ES-I3 (cell line): Measurements from ENCODE around the gene LYZL2.
A peak's percentile ranks its signal among the peaks of the same experiment; 100 is the strongest.
"Not testable (repeated sequence)": the region's sequence is repeated elsewhere in the genome, so short reads cannot be mapped to it uniquely, and the experiment has no call there.

Experiments used
- H3K36me3 ChIP-seq: 2 replicates; pipeline ENCODE4 v1.6.1; 2013; ENCODE audit warnings: mild to moderate bottlenecking, low read length, control low read depth, moderate library complexity; ENCODE audit not compliant: insufficient read depth
- H3K4me1 ChIP-seq: 2 replicates; pipeline ENCODE4 v1.6.1; 2013; ENCODE audit warnings: mild to moderate bottlenecking, control low read depth, low read length; ENCODE audit not compliant: insufficient read depth
- H3K9ac ChIP-seq: 2 replicates; pipeline ENCODE4 v1.6.1; 2013; ENCODE audit warnings: low read depth, mild to moderate bottlenecking, low read length, moderate library complexity
- H3K9me3 ChIP-seq: 2 replicates; pipeline ENCODE4 v1.6.1; 2013; ENCODE audit warnings: mild to moderate bottlenecking, low read length, moderate library complexity; ENCODE audit not compliant: control insufficient read depth, insufficient read depth

Gene LYZL2

DNA sequence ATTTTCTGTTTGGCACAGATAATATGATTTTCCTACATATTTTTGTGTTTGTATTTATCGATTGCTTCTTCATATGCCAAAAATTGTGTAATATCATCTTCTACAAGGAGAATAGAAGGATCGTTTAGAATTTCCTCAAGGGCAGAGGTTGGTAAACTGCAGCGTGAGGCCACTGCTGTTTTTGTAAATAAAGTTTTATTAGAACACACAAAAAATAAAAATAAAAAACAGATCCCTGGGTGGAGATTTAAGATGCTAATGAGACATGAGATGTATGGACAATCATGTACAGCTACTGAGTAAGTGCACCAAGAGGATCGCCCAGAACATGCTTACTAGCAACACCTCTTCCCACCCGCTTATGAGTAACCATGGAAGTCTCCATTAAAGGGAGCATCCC is 9.6 kb downstream of the LYZL2 start:
- Histone ChIP-seq H3K36me3 (no peaks in the 10 kb centered on the region), H3K4me1 (no peaks in the 10 kb centered on the region), H3K9ac (no peak overlapping the region), H3K9me3 (no peaks in the 10 kb centered on the region)

DNA sequence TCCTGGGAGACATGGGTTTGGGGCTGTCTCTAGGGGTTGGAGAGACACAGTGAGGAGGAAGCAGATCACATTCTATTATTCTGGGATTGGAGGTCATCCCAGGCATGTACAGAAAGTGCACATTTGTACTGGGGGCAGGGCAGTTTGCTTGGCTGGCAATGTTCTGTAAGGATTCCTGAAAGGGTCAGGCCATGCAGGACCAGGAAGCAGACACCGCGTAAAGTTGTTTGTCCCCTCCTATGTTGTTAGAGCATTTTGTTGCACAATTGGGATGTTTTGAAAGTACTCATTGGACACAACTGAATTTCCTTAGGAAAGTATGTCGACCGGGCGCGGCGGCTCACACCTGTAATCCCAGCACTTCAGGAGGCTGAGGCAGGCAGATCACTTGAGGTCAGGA is 12.5 kb downstream of the LYZL2 start:
- no peaks in the 10 kb centered on the region for H3K9me3 ChIP-seq
- no peaks in the 10 kb centered on the region for H3K36me3 ChIP-seq
- H3K4me1 ChIP-seq = 0 out of 2 replicates have a peak, but pooled peaks cover under 1% of the 10 kb centered on the region
- no peak overlapping the region for H3K9ac ChIP-seq

DNA sequence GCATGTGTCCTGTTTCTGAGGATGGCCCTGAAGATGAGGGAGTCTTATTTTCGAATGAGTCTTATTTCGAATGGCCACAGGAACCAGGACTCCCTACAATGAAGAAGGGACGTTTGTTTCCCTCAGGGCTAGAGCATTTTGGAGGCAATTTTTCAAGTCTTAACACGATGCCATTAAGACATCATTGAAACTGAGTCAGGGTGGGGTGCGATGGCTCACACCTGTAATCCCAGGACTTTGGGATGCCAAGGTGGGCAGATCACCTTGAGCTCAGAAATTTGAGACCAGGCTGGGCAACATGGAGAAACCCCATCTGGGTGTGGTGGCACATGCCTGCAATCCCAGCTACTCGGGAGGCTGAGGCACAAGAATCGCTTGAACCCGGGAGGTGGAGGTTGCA is 18.5 kb downstream of the LYZL2 start:
- not testable (repeated sequence) for H3K36me3 ChIP-seq, H3K9ac ChIP-seq, H3K4me1 ChIP-seq, H3K9me3 ChIP-seq

- H3K9ac ChIP-seq = no peak overlapping the region
- H3K36me3 ChIP-seq = no peaks in the 10 kb centered on the region
- H3K4me1 ChIP-seq = peaks cover 4% of the 10 kb centered on the region; the same call in 1 of the 2 replicates
- H3K9me3 ChIP-seq = no peaks in the 10 kb centered on the region
Measured at GRCh38 chr10:30607814-30608213, 21.7 kb downstream of the LYZL2 start.

DNA sequence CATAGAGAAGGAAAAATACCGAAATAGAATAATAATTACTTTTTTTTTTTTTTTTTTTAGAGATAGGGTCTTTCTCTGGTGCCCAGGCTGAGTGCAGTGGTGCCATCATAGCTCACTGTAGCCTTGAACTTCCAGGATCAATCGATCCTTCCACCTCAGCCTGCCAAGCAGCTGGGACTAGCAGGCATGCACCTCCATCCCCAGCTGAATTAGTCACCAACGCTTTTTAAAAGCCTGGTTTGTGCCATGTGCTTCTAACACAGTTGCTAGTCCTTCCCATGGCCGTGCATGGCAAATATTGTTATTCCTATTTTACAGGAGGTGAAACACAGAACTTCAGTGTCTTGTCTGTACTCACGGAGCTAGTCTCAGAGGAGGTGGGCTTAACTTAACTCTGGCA is 23.2 kb downstream of the LYZL2 start:
- Histone ChIP-seq H3K36me3 (no peaks in the 10 kb centered on the region), H3K9ac (no peak overlapping the region), H3K9me3 (no peaks in the 10 kb centered on the region), H3K4me1 (no peaks in the 10 kb centered on the region; the same call in 1 of the 2 replicates)

- not testable (repeated sequence) for H3K9me3 ChIP-seq, H3K4me1 ChIP-seq, H3K36me3 ChIP-seq, H3K9ac ChIP-seq
Measured at GRCh38 chr10:30605341-30606121, 24.0 kb downstream of the LYZL2 start.

DNA sequence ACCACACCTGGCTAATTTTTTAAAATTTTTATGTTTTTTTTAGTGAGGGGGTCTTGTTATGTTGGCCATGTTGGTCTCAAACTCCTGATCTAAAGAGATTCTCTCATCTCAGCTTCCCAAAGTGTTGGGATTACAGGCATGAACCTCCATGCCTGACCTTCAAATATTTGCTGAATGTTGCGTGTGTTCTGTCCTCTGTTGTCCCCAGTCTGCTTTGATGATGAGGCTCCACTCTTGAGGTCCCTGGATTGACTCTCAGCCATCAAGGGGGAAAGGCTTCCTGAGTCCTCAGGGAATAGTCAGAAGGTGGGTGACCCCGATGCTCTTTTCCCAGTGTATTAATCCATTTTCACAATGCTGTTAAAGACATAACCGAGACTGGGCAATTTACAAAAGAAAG is 26.0 kb downstream of the LYZL2 start:
- Histone ChIP-seq H3K4me1 (no peaks in the 10 kb centered on the region; the same call in 1 of the 2 replicates), H3K36me3 (no peaks in the 10 kb centered on the region), H3K9ac (no peak overlapping the region), H3K9me3 (no peaks in the 10 kb centered on the region)

DNA sequence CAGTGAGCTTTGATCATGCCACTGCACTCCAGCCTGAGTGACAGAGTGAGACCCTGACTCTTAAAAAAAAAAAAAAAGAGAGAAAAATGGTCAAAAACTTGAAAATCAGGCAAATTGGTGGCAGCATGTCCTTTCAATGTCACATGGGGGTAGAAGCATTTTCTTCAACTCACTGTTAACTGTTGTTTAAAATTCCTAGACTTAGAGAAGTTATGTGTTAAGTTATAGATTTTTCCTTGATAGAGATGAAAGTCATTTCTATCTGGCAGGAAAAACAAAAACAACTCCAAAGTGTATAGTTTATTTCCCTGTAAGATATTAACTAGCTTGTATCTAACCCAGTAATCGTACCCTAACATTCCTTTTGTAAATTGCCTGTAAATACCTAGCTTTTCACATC is 26.8 kb downstream of the LYZL2 start:
- Histone ChIP-seq H3K4me1 (peaks cover 6% of the 10 kb centered on the region), H3K36me3 (no peaks in the 10 kb centered on the region), H3K9me3 (no peaks in the 10 kb centered on the region), H3K9ac (no peak overlapping the region)

DNA sequence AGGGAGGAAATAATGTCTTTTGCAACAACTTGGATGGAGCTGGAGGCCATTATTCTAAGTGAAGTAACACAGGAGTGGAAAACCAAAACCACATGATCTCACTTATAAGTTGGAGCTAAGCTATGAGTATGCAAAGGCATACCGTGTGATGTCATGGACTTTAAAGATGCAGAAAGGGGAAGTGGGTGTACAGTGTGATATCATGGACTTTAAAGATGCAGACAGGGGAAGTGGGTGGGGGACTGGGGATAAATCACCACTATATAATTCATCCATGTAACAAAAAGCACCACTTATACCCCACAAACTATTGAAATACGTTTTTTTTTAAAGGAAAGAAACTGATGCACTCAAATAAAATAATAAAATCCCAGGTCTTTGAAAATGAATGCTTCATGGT is 29.5 kb downstream of the LYZL2 start:
- Histone ChIP-seq H3K36me3 (no peaks in the 10 kb centered on the region), H3K4me1 (peaks cover 13% of the 10 kb centered on the region), H3K9ac (no peak overlapping the region), H3K9me3 (no peaks in the 10 kb centered on the region)

DNA sequence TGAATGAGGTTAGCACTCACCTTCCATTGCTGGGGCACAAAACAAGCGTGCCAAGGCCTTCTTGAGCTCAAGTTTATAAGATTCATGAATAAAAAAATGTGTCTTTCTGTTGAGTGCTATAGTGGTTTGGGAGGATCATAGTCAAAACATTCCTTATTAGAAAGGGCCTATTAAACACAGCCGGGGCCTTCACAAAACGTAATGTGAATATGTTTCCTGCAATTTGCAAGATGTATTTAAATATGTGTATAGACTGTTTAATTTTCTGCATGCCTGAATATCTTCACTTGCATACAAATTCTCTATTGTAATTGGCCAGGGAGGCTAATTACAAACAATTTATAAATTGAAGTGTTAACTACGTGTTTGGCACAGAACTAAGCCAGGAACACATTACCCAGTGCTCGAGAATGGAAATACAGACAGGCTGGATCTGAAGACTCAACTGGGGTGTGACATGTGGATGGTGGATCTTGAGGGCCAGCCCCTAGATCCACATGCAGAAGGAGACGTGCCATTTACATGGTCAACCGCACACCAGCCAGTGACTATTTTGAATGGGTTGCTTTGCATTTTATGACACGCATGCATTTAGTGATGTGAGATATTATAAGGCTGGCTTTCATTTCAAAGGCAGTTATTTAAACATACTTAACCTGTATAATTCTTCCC is 31.3 kb downstream of the LYZL2 start:
- Histone ChIP-seq H3K9me3 (no peaks in the 10 kb centered on the region), H3K36me3 (no peaks in the 10 kb centered on the region), H3K4me1 (peaks cover 13% of the 10 kb centered on the region), H3K9ac (no peak overlapping the region)

GRCh38 chr10:30597433-30597824 is 32.1 kb downstream of the LYZL2 start:
- Histone ChIP-seq H3K4me1 (peaks cover 13% of the 10 kb centered on the region), H3K9ac (peak overlapping the region; percentile 19; the same call in 1 of the 2 replicates)
- H3K36me3 ChIP-seq, H3K9me3 ChIP-seq: not testable (repeated sequence)

DNA sequence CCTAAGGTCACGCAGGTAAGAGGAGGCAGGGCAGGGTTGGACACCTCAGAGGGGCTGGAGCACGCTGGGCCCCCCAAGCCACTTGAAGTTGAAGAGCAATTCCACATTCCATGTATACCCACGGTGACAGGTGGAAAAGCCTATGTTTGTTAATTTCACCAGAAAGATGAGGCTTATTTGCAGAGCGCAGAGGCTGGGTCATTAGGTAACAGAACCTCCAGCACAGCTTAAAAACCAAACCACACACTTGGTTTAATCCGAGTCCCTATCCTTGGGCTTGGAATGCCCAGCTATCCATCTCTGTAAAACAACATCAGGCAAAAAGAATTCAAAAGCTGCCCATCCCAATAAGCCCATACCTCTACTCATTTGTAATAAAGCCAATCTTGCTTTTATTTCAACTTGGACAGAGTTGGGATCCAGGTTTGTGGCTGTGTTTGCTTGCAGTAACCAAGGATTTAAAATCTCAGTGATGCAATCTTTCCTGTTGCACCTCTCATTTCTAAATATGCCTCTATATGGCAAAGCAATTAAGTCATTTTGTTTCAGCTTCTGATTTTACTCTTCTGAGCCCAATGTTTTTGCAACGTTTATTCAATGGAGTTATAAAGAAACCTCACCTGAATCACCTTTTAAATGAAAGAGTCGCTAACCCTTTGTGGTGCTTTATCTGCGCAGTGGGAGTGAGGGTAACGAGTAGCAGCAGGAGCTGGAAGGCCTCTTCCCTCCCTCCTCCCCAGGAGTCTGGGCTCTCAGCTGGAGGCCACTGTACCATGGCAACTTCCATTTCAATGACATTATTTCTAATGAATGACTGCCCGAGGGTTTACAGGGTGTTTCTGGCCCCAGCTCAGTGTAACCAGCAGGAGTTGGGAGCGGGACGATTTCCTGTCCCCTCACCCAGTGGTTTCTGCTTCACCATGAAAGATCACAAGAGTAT is 32.8 kb downstream of the LYZL2 start:
- Histone ChIP-seq H3K9ac (peak overlapping the region; percentile 19; the same call in 1 of the 2 replicates), H3K4me1 (peaks cover 13% of the 10 kb centered on the region)
- H3K36me3 ChIP-seq, H3K9me3 ChIP-seq: not testable (repeated sequence)

- peaks cover 13% of the 10 kb centered on the region for H3K4me1 ChIP-seq
- H3K9me3 ChIP-seq = no peaks in the 10 kb centered on the region; the same call in 1 of the 2 replicates
- no peaks in the 10 kb centered on the region for H3K36me3 ChIP-seq
- H3K9ac ChIP-seq = no peak overlapping the region
Measured at GRCh38 chr10:30596013-30596412, 33.5 kb downstream of the LYZL2 start.

GRCh38 chr10:30594077-30594476 is 35.5 kb downstream of the LYZL2 start:
- Histone ChIP-seq H3K4me1 (peaks cover 13% of the 10 kb centered on the region), H3K9ac (no peak overlapping the region), H3K36me3 (no peaks in the 10 kb centered on the region), H3K9me3 (no peaks in the 10 kb centered on the region; the same call in 1 of the 2 replicates)
